Measurements from ENCODE around the gene CMTM5. TPM values are rescaled to one million over a fixed set of nuclear protein-coding genes. Genes with fewer than 3 reads are reported as not detected.
"Not testable (repeated sequence)": the region's sequence is repeated elsewhere in the genome, so short reads cannot be mapped to it uniquely, and the experiment has no call there.

The CMTM5 gene
- polyA plus RNA-seq, 6 donors from 2014 or later: 0.36 to 2.5 (median 1.6) TPM; not detected in 2

DNA sequence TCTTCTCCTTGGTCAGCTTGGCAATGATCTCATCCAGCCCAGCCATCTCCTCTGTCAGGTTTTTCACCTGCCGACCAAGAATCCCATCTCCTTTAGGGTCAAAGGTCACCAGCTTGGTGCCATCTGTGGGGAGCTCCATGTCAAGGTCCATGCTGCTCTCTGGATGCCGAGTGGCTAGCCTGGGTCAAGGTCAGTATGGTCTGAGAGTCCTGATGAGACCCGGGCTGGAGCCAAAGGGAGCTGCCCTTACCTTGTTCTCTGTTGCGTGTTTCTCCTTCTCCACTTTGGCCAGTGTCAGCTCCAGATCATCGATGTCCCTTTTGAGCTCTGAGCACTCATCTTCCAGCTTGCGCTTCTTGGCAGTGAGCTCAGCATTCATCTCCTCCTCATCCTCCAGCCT is 46.8 kb downstream of the CMTM5 start:
- ATAC-seq (ENCODE audit: low read depth in 2 of 2): no peak
- Mint-ChIP-seq H3K4me1 (peaks cover 0 to 4% (median 0%) of the 10 kb centered on the region in 3 donors), H3K27ac (no peak overlapping the region)

DNA sequence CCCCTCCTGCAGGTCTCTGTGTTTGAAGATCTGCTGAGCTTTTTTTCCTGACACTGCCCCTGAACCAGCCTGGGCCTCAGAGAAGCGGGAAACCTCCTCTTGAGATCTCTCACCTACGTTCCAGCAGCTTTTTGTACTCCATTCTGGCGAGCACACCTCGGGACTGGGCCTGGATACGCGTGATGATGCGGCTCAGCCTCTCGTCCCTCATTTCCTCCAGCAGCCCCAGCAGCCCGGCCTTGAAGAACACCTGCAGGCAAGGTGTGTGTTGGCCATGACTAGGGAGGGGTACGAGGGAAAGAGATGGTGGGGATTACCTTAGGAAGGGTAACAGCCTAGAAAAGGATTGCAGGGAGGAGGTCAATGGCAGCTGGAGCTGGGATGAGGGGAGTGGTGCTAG is 48.3 kb downstream of the CMTM5 start:
- no peaks in the 10 kb centered on the region for H3K36me3 Mint-ChIP-seq
- H3K4me1 Mint-ChIP-seq: peaks cover 0 to 4% (median 0%) of the 10 kb centered on the region in 3 donors
- no peak overlapping the region for H3K4me3 Mint-ChIP-seq
- no peaks in the 10 kb centered on the region for H3K9me3 Mint-ChIP-seq
- peaks cover 9 to 22% (median 17%) of the 10 kb centered on the region in 3 donors for H3K27me3 Mint-ChIP-seq
- peak overlapping the region in 1 of 6 donors; percentile 76 for H3K27ac Mint-ChIP-seq
- ATAC-seq (ENCODE audit: low read depth in 2 of 2) (no peak), DNase-seq (no peak)

More for the DNA sequence above, 46.8 kb downstream of the CMTM5 start:
- H3K4me3 Mint-ChIP-seq: no peak overlapping the region
- no peaks in the 10 kb centered on the region for H3K36me3 Mint-ChIP-seq
- DNase-seq: no peak
- no peaks in the 10 kb centered on the region for H3K9me3 Mint-ChIP-seq
- peaks cover 10 to 31% (median 27%) of the 10 kb centered on the region in 3 donors for H3K27me3 Mint-ChIP-seq

DNA sequence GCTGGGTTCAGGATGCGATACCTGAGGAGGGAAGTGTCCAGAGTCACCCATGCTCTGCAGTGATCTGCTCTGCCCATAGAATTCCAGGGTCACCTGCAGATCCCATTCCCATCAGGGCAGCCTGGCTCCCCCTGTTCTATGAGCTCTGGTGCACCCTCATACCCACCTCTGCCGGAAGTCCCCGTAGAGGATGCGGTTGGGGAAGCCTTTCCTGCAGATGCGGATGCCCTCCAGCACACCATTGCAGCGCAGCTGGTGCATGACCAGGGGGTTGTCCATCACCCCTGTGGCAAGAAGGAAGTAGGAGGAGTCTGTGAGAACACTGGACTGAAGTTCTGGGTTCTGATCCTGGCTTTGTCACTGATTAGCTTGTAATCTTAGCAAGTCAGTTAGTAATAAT is 49.0 kb downstream of the CMTM5 start:
- H3K4me1 Mint-ChIP-seq; H3K4me3 Mint-ChIP-seq; ATAC-seq (ENCODE audit: low read depth in 2 of 2); H3K36me3 Mint-ChIP-seq; DNase-seq; H3K9me3 Mint-ChIP-seq: not testable (repeated sequence)
- peaks cover 8 to 23% (median 19%) of the 10 kb centered on the region in 3 donors for H3K27me3 Mint-ChIP-seq
- H3K27ac Mint-ChIP-seq: peak overlapping the region in 1 of 6 donors; percentile 89

DNA sequence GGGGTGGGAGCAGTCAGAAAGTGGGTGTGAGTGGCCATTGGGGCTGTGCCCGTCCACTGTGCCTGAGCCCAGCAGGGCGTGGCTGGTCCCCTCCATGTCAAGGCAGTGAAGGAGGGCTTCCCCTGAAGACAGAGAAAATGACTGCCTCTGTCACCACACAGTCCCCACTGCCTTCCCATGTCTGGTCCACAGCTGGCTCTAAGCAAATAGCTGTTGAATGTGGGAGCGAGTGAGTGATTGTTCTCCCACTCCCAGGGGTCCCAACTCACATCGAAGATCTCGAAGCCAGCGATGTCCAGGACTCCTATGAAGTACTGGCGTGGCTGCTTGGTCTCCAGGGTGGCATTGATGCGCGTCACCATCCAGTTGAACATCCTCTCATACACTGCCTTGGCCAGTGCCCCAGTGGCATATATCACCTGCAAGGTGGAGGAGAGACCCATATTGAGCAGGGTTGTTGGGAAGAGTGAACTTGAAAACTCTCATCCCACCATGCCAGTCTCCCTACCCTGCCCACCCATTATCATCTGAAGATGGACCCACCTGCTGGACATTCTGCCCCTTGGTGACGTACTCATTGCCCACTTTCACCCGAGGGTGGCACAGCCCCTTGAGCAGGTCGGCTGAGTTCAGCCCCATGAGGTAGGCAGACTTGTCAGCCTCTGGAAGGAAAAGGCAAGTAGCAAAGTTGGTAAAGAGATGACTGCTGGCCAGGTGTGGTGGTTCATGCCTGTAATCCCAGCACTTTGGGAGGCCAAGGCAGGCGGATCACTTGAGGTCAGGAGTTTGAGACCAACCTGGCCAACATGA is 52.0 kb downstream of the CMTM5 start:
- peaks cover 0 to 4% (median 0%) of the 10 kb centered on the region in 3 donors for H3K4me1 Mint-ChIP-seq
- no peak for ATAC-seq (ENCODE audit: low read depth in 2 of 2)
- peaks cover 0 to 2% (median 0%) of the 10 kb centered on the region in 7 donors for H3K9me3 Mint-ChIP-seq
- peaks cover 14 to 47% (median 40%) of the 10 kb centered on the region in 3 donors for H3K27me3 Mint-ChIP-seq
- H3K27ac Mint-ChIP-seq: peak overlapping the region in 1 of 6 donors; percentile 58
- DNase-seq: no peak
- H3K36me3 Mint-ChIP-seq: no peaks in the 10 kb centered on the region
- no peak overlapping the region for H3K4me3 Mint-ChIP-seq

Other genes with a start within 250 kb of the CMTM5 start
- gene SLC7A8, start 193.4 kb upstream of the CMTM5 start, polyA plus RNA-seq (ENCODE audit: low read depth in 6 of 6): under 1 TPM in 3 of 6 donors, not detected in 3; 0.31 to 0.50 (median 0.48) TPM
- not detected for gene RNF212B, start 139.1 kb upstream of the CMTM5 start, polyA plus RNA-seq (ENCODE audit: low read depth in 6 of 6)
- gene HOMEZ, start 90.9 kb upstream of the CMTM5 start, polyA plus RNA-seq (ENCODE audit: low read depth in 6 of 6): 1 to 10 TPM; 1.0 to 6.9 (median 4.8) TPM
- gene PPP1R3E, start 74.2 kb upstream of the CMTM5 start, polyA plus RNA-seq (ENCODE audit: low read depth in 6 of 6): 10 to 100 TPM in 1 of 6 donors, 1 to 10 TPM in 5; 3.9 to 11.8 (median 5.1) TPM
- under 1 TPM in 3 of 6 donors, not detected in 3; 0.22 to 0.72 (median 0.28) TPM for gene BCL2L2, start 70.2 kb upstream of the CMTM5 start, polyA plus RNA-seq (ENCODE audit: low read depth in 6 of 6)
- gene PABPN1, start 55.6 kb upstream of the CMTM5 start, polyA plus RNA-seq (ENCODE audit: low read depth in 6 of 6): 100 to 1,000 TPM; 114 to 160 (median 145) TPM
- gene SLC22A17, start 24.2 kb upstream of the CMTM5 start, polyA plus RNA-seq (ENCODE audit: low read depth in 6 of 6): under 1 TPM in 2 of 6 donors, not detected in 4; 0.29 to 0.66 TPM
- not detected for gene EFS, start 11.9 kb upstream of the CMTM5 start, polyA plus RNA-seq (ENCODE audit: low read depth in 6 of 6)
- not detected for gene IL25, start 4.2 kb upstream of the CMTM5 start, polyA plus RNA-seq (ENCODE audit: low read depth in 6 of 6)
- gene MYH6, start 31.2 kb downstream of the CMTM5 start, polyA plus RNA-seq (ENCODE audit: low read depth in 6 of 6): not detected
- not detected for gene MYH7, start 58.6 kb downstream of the CMTM5 start, polyA plus RNA-seq (ENCODE audit: low read depth in 6 of 6)
- gene NGDN, start 92.7 kb downstream of the CMTM5 start, polyA plus RNA-seq (ENCODE audit: low read depth in 6 of 6): 100 to 1,000 TPM in 1 of 6 donors, 10 to 100 TPM in 5; 54.2 to 105 (median 76.4) TPM
- under 1 TPM in 3 of 6 donors, not detected in 3; 0.03 to 0.38 (median 0.04) TPM for gene ZFHX2, start 174.7 kb downstream of the CMTM5 start, polyA plus RNA-seq (ENCODE audit: low read depth in 6 of 6)
- 10 to 100 TPM; 16.0 to 28.3 (median 21.7) TPM for gene THTPA, start 179.2 kb downstream of the CMTM5 start, polyA plus RNA-seq (ENCODE audit: low read depth in 6 of 6)
- gene AP1G2, start 190.7 kb downstream of the CMTM5 start, polyA plus RNA-seq (ENCODE audit: low read depth in 6 of 6): 100 to 1,000 TPM in 1 of 6 donors, 10 to 100 TPM in 5; 58.3 to 116 (median 80.4) TPM
- 1 to 10 TPM in 1 of 6 donors, under 1 TPM in 2, not detected in 3; 0.09 to 1.3 (median 0.17) TPM for gene JPH4, start 201.7 kb downstream of the CMTM5 start, polyA plus RNA-seq (ENCODE audit: low read depth in 6 of 6)